Kidney (tissue), 22 donors: ENCODE measurements around the gene RHOC. TPM values are rescaled to one million over a fixed set of nuclear protein-coding genes. Genes with fewer than 3 reads are reported as not detected.

Experiments
- DNase-seq, 5 donors: peaks; one replicate each; pipeline ENCODE4 v3.0.0-alpha.2; 2013 to 2020
- FAIRE-seq: peaks from 2 replicates; lab custom pipeline; 2012; peaks lifted over from hg19 to GRCh38; lab: Jason Lieb, UNC
- H3K27ac ChIP-seq, 2 donors: one replicate each; pipeline ENCODE4 v1.7.0; 2013; ENCODE audit warnings: low read depth in 2 of 2, low read length in 2 of 2, inconsistent platforms in 1 of 2
- H3K27me3 ChIP-seq: one replicate; pipeline ENCODE4 v1.7.1; 2013; ENCODE audit warnings: low read length, inconsistent platforms; ENCODE audit not compliant: control insufficient read depth, insufficient read depth
- H3K36me3 ChIP-seq, 3 donors: one replicate each; pipeline versions ENCODE4 v1.7.0 to v1.7.1; 2013; ENCODE audit warnings: low read length in 3 of 3, control low read depth in 1 of 3, inconsistent platforms in 1 of 3; ENCODE audit not compliant: insufficient read depth in 3 of 3, control insufficient read depth in 2 of 3
- H3K4me1 ChIP-seq, 3 donors: one replicate each; pipeline versions ENCODE4 v1.7.0 to v1.7.1; 2013; ENCODE audit warnings: low read length in 3 of 3, inconsistent platforms in 1 of 3, low read depth in 1 of 3; ENCODE audit not compliant: control insufficient read depth in 2 of 3, insufficient read depth in 2 of 3
- H3K4me3 ChIP-seq, 3 donors: one replicate each; pipeline versions ENCODE4 v1.7.0 to v1.8.1; 2013; ENCODE audit warnings: low read length in 3 of 3, control low read depth in 1 of 3, inconsistent platforms in 1 of 3
- H3K9ac ChIP-seq, 3 donors: one replicate each; pipeline versions ENCODE4 v1.7.0 to v1.7.1; 2013; ENCODE audit warnings: low read length in 3 of 3, control low read depth in 1 of 3, inconsistent platforms in 1 of 3
- H3K9me3 ChIP-seq, 3 donors: one replicate each; pipeline versions ENCODE4 v1.7.0 to v1.7.1; 2013; ENCODE audit warnings: low read length in 3 of 3, control low read depth in 1 of 3, inconsistent platforms in 1 of 3; ENCODE audit not compliant: control insufficient read depth in 2 of 3, insufficient read depth in 1 of 3
- intact Hi-C: fragments of 100-400 bp; cut with DNase I; formaldehyde crosslinking; loops from one replicate; pipeline ENCODE4 v1.11.1; 2022
- long read RNA-seq, 10 donors: library from polyadenylated mRNA in 1 of 10; unstranded in 1 of 10; transcript quantifications; one replicate each; pipeline ENCODE4 v2.0.0 and lab custom pipeline, GENCODE V29; 2021 to 2026
- polyA plus RNA-seq: library from polyadenylated mRNA; stranded (reverse); fragments of 350-450 nt; fragmentation: Illumina TruSeq; extraction: RNeasy Lipid Tissue Mini Kit (QIAGEN cat#74804); gene quantifications from one replicate; pipeline ENCODE4 v1.2.3, GENCODE V29; 2014; ENCODE audit warnings: low read depth, low replicate concordance; ENCODE audit not compliant: insufficient read depth
- total RNA-seq: library from RNA; stranded (reverse); fragmentation: NEBNext Ultra II Directional; extraction: Animal tissue kit (Norgen Biotek cat#: 25700); gene quantifications from one replicate; pipeline ENCODE4 v1.2.1, GENCODE V29; 2021
- TF ChIP-seq, protein P1 (sequence below): IDR thresholded peaks from 3 replicates; pipeline ENCODE4 v1.5.1; 2012; ENCODE audit warnings: mild to moderate bottlenecking, moderate library complexity, borderline replicate concordance; ENCODE audit not compliant: insufficient read depth; ENCODE audit errors: extremely low read depth
- donor health status: control.
- donor health status: control.
- donor health status: control.
- donor health status: control.
- donor health status: control.
- donor health status: DM: yes; HTN: yes; CAD: no.
- donor health status: Normal renal cell carcinoma (clear cell type).

RHOC gene
- total RNA-seq: 270 TPM
- 501 TPM for polyA plus RNA-seq
- long read RNA-seq, donor 1, transcript RHOC-202 (6 exons, 1,418 nt): major isoform, 28 of 70 reads
- long read RNA-seq, donor 1, transcript RHOC-208 (5 exons, 1,355 nt): minor isoform, 24 of 70 reads
- long read RNA-seq, donor 1, partial matches to known transcripts: 17 of 70 reads
- long read RNA-seq, donor 1, other reads (novel, unspliced or antisense): 0 of 70 reads
- long read RNA-seq, donor 2, transcript RHOC-202 (6 exons, 1,418 nt): minor isoform, 22 of 97 reads
- long read RNA-seq, donor 2, transcript RHOC-208 (5 exons, 1,355 nt): major isoform, 45 of 97 reads
- long read RNA-seq, donor 2, partial matches to known transcripts: 29 of 97 reads
- long read RNA-seq, donor 2, other reads (novel, unspliced or antisense): 0 of 97 reads
- long read RNA-seq, donor 3, transcript RHOC-202 (6 exons, 1,418 nt): minor isoform, 17 of 98 reads
- long read RNA-seq, donor 3, transcript RHOC-208 (5 exons, 1,355 nt): major isoform, 57 of 98 reads
- long read RNA-seq, donor 3, partial matches to known transcripts: 23 of 98 reads
- long read RNA-seq, donor 3, other reads (novel, unspliced or antisense): 0 of 98 reads
- long read RNA-seq, donor 4, transcript RHOC-202 (6 exons, 1,418 nt): minor isoform, 30 of 90 reads
- long read RNA-seq, donor 4, transcript RHOC-208 (5 exons, 1,355 nt): major isoform, 38 of 90 reads
- long read RNA-seq, donor 4, partial matches to known transcripts: 21 of 90 reads
- long read RNA-seq, donor 4, other reads (novel, unspliced or antisense): 0 of 90 reads
- long read RNA-seq, donor 5, partial matches to known transcripts: 0 of 7 reads
- long read RNA-seq, donor 5, other reads (novel, unspliced or antisense): 0 of 7 reads
- long read RNA-seq, donor 6, transcript RHOC-202 (6 exons, 1,418 nt): major isoform, 52 of 153 reads
- long read RNA-seq, donor 6, transcript RHOC-208 (5 exons, 1,355 nt): minor isoform, 51 of 153 reads
- long read RNA-seq, donor 6, partial matches to known transcripts: 44 of 153 reads
- long read RNA-seq, donor 6, other reads (novel, unspliced or antisense): 0 of 153 reads
- long read RNA-seq, donor 7, transcript RHOC-208 (5 exons, 1,355 nt): major isoform, 48 of 133 reads
- long read RNA-seq, donor 7, transcript RHOC-202 (6 exons, 1,418 nt): minor isoform, 41 of 133 reads
- long read RNA-seq, donor 7, partial matches to known transcripts: 20 of 133 reads
- long read RNA-seq, donor 7, other reads (novel, unspliced or antisense): 18 of 133 reads
- long read RNA-seq, donor 8, transcript RHOC-202 (6 exons, 1,418 nt): major isoform, 28 of 72 reads
- long read RNA-seq, donor 8, transcript RHOC-208 (5 exons, 1,355 nt): minor isoform, 24 of 72 reads
- long read RNA-seq, donor 8, partial matches to known transcripts: 17 of 72 reads
- long read RNA-seq, donor 8, other reads (novel, unspliced or antisense): 0 of 72 reads
- long read RNA-seq, donor 9, transcript RHOC-208 (5 exons, 1,355 nt): major isoform, 19 of 43 reads
- long read RNA-seq, donor 9, transcript RHOC-202 (6 exons, 1,418 nt): minor isoform, 18 of 43 reads
- long read RNA-seq, donor 9, partial matches to known transcripts: 6 of 43 reads
- long read RNA-seq, donor 9, other reads (novel, unspliced or antisense): 0 of 43 reads
- long read RNA-seq, donor 10, transcript RHOC-202 (6 exons, 1,418 nt): minor isoform, 25 of 70 reads
- long read RNA-seq, donor 10, transcript RHOC-208 (5 exons, 1,355 nt): major isoform, 33 of 70 reads
- long read RNA-seq, donor 10, partial matches to known transcripts: 11 of 70 reads
- long read RNA-seq, donor 10, other reads (novel, unspliced or antisense): 0 of 70 reads

GRCh38 chr1:112706505-112707220, at the start of gene RHOC:
Gene RHOC (minus strand): TSS chr1:112707127. CDS start chr1:112703799, 3,328 bp downstream.
- intact Hi-C loops: no loop called here
- Histone ChIP-seq H3K4me1 (peaks cover 0 to 40% (median 27%) of the 10 kb centered on the region in 3 donors), H3K9ac (peak within 1 kb of the TSS; percentile 60 to 92 (median 84)), H3K36me3 (peaks cover 0 to 17% (median 6%) of the 10 kb centered on the region in 3 donors), H3K27me3 (no peaks in the 10 kb centered on the region), H3K9me3 (no peaks in the 10 kb centered on the region), H3K27ac (peak within 1 kb of the TSS; percentile 92 to 96), H3K4me3 (peak within 1 kb of the TSS; percentile 50 to 84 (median 61))
- FAIRE-seq: no peak
- TF ChIP-seq, protein P1, sequence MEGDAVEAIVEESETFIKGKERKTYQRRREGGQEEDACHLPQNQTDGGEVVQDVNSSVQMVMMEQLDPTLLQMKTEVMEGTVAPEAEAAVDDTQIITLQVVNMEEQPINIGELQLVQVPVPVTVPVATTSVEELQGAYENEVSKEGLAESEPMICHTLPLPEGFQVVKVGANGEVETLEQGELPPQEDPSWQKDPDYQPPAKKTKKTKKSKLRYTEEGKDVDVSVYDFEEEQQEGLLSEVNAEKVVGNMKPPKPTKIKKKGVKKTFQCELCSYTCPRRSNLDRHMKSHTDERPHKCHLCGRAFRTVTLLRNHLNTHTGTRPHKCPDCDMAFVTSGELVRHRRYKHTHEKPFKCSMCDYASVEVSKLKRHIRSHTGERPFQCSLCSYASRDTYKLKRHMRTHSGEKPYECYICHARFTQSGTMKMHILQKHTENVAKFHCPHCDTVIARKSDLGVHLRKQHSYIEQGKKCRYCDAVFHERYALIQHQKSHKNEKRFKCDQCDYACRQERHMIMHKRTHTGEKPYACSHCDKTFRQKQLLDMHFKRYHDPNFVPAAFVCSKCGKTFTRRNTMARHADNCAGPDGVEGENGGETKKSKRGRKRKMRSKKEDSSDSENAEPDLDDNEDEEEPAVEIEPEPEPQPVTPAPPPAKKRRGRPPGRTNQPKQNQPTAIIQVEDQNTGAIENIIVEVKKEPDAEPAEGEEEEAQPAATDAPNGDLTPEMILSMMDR: no peak
- DNase-seq: peak in 4 of 5 donors; percentile 80 to 92 (median 87)

GRCh38 chr1:112754116-112754628, 47.2 kb upstream of the RHOC start:
- Histone ChIP-seq H3K4me1 (no peaks in the 10 kb centered on the region), H3K9me3 (peaks cover 0 to 3% (median 0%) of the 10 kb centered on the region in 3 donors), H3K27me3 (no peaks in the 10 kb centered on the region), H3K27ac (no peak overlapping the region), H3K9ac (no peak overlapping the region), H3K36me3 (no peaks in the 10 kb centered on the region), H3K4me3 (no peak overlapping the region)
- intact Hi-C loops: no loop called here
- TF ChIP-seq, protein P1: no peak
- FAIRE-seq (no peak), DNase-seq (no peak)
